SK-N-SH (cell line): Measurements from ENCODE around the gene CCDC50. TPM values are rescaled to one million over a fixed set of nuclear protein-coding genes. Genes with fewer than 3 reads are reported as not detected.

Experiments
- CTCF ChIA-PET: fragments of 300-600, 350-600 bp; formaldehyde crosslinking; extraction: SDS; loops from one replicate; lab custom pipeline; 2021; lab: Yijun Ruan, JAX
- POLR2A ChIA-PET: fragments of 350-600 bp; sonication (Branson Sonifier 250); formaldehyde crosslinking; extraction: SDS; loops from one replicate; lab custom pipeline; 2020; ENCODE audit warnings: antibody characterized with exemption, inconsistent platforms; lab: Yijun Ruan, JAX
- DNase-seq: peaks from one replicate; pipeline ENCODE4 v3.0.0; 2012
- H2AFZ ChIP-seq: fragments of 200-600 bp; sonication (generic); 2 replicates; pipeline ENCODE4 v1.8.1; 2016; ENCODE audit warnings: antibody characterized with exemption, mild to moderate bottlenecking, low read depth
- H3F3A ChIP-seq: fragments of 200-600 bp; sonication (generic); replicated peaks from 2 replicates; pipeline ENCODE3; 2016; ENCODE audit warnings: antibody characterized with exemption, mild to moderate bottlenecking; ENCODE audit not compliant: insufficient read depth
- H3K27ac ChIP-seq, 2 experiments: fragments of 200-500 bp in 1 of 2; fragments of 200-600 bp in 1 of 2; sonication (Bioruptor generic) in 1 of 2; sonication (generic), shearing (Covaris generic) in 1 of 2; 2 replicates each; pipeline versions ENCODE4 v1.5.1 to v1.6.1; 2014 to 2016; ENCODE audit warnings: low read depth in 2 of 2, inconsistent platforms in 1 of 2, low read length in 1 of 2, mild to moderate bottlenecking in 1 of 2, mixed read lengths in 1 of 2
- H3K27me3 ChIP-seq: fragments of 200-600 bp; sonication (generic), shearing (Covaris generic); 2 replicates; pipeline ENCODE4 v1.6.1; 2016; ENCODE audit warnings: mixed run types; ENCODE audit not compliant: insufficient read depth
- H3K36me3 ChIP-seq, 2 experiments: fragments of 200-500 bp in 1 of 2; fragments of 200-600 bp in 1 of 2; sonication (Bioruptor generic) in 1 of 2; sonication (generic) in 1 of 2; replicated peaks in 1 of 2; 2 replicates each; pipeline versions ENCODE3 to v1.5.1; 2014 to 2016; ENCODE audit warnings: low read length in 1 of 2, mild to moderate bottlenecking in 1 of 2; ENCODE audit not compliant: insufficient read depth in 2 of 2, control insufficient read depth in 1 of 2
- H3K4me1 ChIP-seq, 2 experiments: fragments of 200-500 bp in 1 of 2; fragments of 200-600 bp in 1 of 2; sonication (Bioruptor generic) in 1 of 2; sonication (generic), shearing (Covaris generic) in 1 of 2; 2 replicates each; pipeline versions ENCODE4 v1.5.1 to v1.6.1; 2014 to 2016; ENCODE audit warnings: low read depth in 1 of 2, low read length in 1 of 2, mixed run types in 1 of 2; ENCODE audit not compliant: insufficient read depth in 2 of 2, control insufficient read depth in 1 of 2
- H3K4me2 ChIP-seq: fragments of 200-600 bp; sonication (generic), shearing (Covaris generic); 2 replicates; pipeline ENCODE4 v1.6.1; 2017; ENCODE audit warnings: mixed run types
- H3K4me3 ChIP-seq, 2 experiments: fragments of 200-500 bp in 1 of 2; fragments of 200-600 bp in 1 of 2; sonication (Bioruptor generic) in 1 of 2; sonication (generic), shearing (Covaris generic) in 1 of 2; 2 replicates each; pipeline versions ENCODE4 v1.5.1 to v1.8.1; 2014 to 2016; ENCODE audit warnings: low read depth in 2 of 2, inconsistent platforms in 1 of 2, low read length in 1 of 2, mild to moderate bottlenecking in 1 of 2, mixed read lengths in 1 of 2, moderate library complexity in 1 of 2
- H3K79me2 ChIP-seq: fragments of 200-600 bp; sonication (generic); 2 replicates; pipeline ENCODE4 v1.8.1; 2017; ENCODE audit warnings: mild to moderate bottlenecking; ENCODE audit not compliant: insufficient read depth
- H3K9ac ChIP-seq: fragments of 200-600 bp; sonication (generic); 2 replicates; pipeline ENCODE4 v1.6.1; 2017; ENCODE audit warnings: mixed run types
- H3K9me2 ChIP-seq: fragments of 200-600 bp; sonication (generic); 2 replicates; pipeline ENCODE4 v1.6.1; 2017; ENCODE audit warnings: mixed run types
- H3K9me3 ChIP-seq: fragments of 200-600 bp; sonication (generic); 2 replicates; pipeline ENCODE4 v1.6.1; 2017; ENCODE audit warnings: mixed run types, mild to moderate bottlenecking, moderate library complexity
- H4K20me1 ChIP-seq: fragments of 200-600 bp; sonication (generic); 2 replicates; pipeline ENCODE4 v1.6.1; 2017; ENCODE audit warnings: mild to moderate bottlenecking, mixed run types; ENCODE audit not compliant: insufficient read depth
- CHD2 ChIP-seq: fragments of 150-350 bp; IDR thresholded peaks from 2 replicates; pipeline ENCODE4 v1.6.1; 2018; ENCODE audit warnings: low read length; ENCODE audit not compliant: partially characterized antibody
- ELF1 ChIP-seq: IDR thresholded peaks from 2 replicates; pipeline ENCODE4 v1.4.0; 2012
- EZH2phosphoT487 ChIP-seq: fragments of 200-600 bp; sonication (generic); IDR thresholded peaks from 2 replicates; pipeline ENCODE4 v1.6.1; 2017; ENCODE audit warnings: low read depth, mixed run types, mild to moderate bottlenecking, antibody characterized with exemption, moderate library complexity, borderline replicate concordance
- FOXM1 ChIP-seq: IDR thresholded peaks from 2 replicates; pipeline ENCODE4 v1.4.0; 2012; ENCODE audit warnings: low read depth, mild to moderate bottlenecking
- GABPA ChIP-seq: IDR thresholded peaks from 2 replicates; pipeline ENCODE4 v1.4.0; 2012; ENCODE audit warnings: low read depth, mild to moderate bottlenecking
- JUND ChIP-seq: IDR thresholded peaks from 2 replicates; pipeline ENCODE4 v1.4.0; 2012
- MXI1 ChIP-seq: IDR thresholded peaks from 2 replicates; pipeline ENCODE4 v1.6.1; 2012; ENCODE audit warnings: mild to moderate bottlenecking, low read depth, low read length, improper control_type of control experiment
- NRF1 ChIP-seq: IDR thresholded peaks from 2 replicates; pipeline ENCODE4 v1.6.1; 2012; ENCODE audit warnings: low read depth, mild to moderate bottlenecking, low read length
- POLR2AphosphoS5 ChIP-seq: IDR thresholded peaks from 2 replicates; pipeline ENCODE4 v1.6.1; 2012; ENCODE audit warnings: low read depth, low read length
- RCOR1 ChIP-seq: fragments of 150-350 bp; IDR thresholded peaks from 2 replicates; pipeline ENCODE4 v1.6.1; 2017; ENCODE audit warnings: antibody characterized with exemption, low read length
- SIN3A ChIP-seq: IDR thresholded peaks from 2 replicates; pipeline ENCODE4 v1.6.1; 2012; ENCODE audit warnings: low read depth, mild to moderate bottlenecking, low read length, moderate library complexity, borderline replicate concordance
- SMC3 ChIP-seq: IDR thresholded peaks from 2 replicates; pipeline ENCODE4 v1.6.1; 2012; ENCODE audit warnings: low read depth, low read length, improper control_type of control experiment
- TAF1 ChIP-seq: IDR thresholded peaks from 2 replicates; pipeline ENCODE4 v1.6.1; 2012; ENCODE audit warnings: low read depth, mild to moderate bottlenecking, low read length, moderate library complexity, borderline replicate concordance
- TCF12 ChIP-seq: IDR thresholded peaks from 2 replicates; pipeline ENCODE4 v1.4.0; 2012
- YY1 ChIP-seq: IDR thresholded peaks from 2 replicates; pipeline ENCODE4 v1.4.0; 2012; ENCODE audit warnings: low read depth, mild to moderate bottlenecking
- WGBS: methylation state at CpG from one replicate; pipeline ENCODE4 v1.1.6; 2017; ENCODE audit warnings: low lambda C conversion rate; 5-methylcytosine and 5-hydroxymethylcytosine counted together
- polyA plus RNA-seq, 3 experiments: library from polyadenylated mRNA; depleted of rRNA; stranded (reverse); fragments of >200 nt; gene quantifications; 2 replicates each; pipeline ENCODE4 v1.2.3, GENCODE V29; 2012
- TF ChIP-seq, protein P1 (sequence below): fragments of 200-600 bp; sonication (generic); IDR thresholded peaks from 2 replicates; pipeline ENCODE4 v1.6.1; 2017; ENCODE audit warnings: antibody characterized with exemption, mild to moderate bottlenecking, moderate library complexity
- TF ChIP-seq, protein P2 (sequence below): IDR thresholded peaks from 2 replicates; pipeline ENCODE4 v1.6.1; 2012; ENCODE audit warnings: mild to moderate bottlenecking, low read depth, low read length, moderate library complexity
- TF ChIP-seq, protein P3 (sequence below): IDR thresholded peaks from 2 replicates; pipeline ENCODE4 v1.4.0; 2012; ENCODE audit warnings: low read depth, borderline replicate concordance

Gene CCDC50
- polyA plus RNA-seq, 1 of the 3 experiments (the other 2 are of a cell fraction): 21.9 TPM

DNA sequence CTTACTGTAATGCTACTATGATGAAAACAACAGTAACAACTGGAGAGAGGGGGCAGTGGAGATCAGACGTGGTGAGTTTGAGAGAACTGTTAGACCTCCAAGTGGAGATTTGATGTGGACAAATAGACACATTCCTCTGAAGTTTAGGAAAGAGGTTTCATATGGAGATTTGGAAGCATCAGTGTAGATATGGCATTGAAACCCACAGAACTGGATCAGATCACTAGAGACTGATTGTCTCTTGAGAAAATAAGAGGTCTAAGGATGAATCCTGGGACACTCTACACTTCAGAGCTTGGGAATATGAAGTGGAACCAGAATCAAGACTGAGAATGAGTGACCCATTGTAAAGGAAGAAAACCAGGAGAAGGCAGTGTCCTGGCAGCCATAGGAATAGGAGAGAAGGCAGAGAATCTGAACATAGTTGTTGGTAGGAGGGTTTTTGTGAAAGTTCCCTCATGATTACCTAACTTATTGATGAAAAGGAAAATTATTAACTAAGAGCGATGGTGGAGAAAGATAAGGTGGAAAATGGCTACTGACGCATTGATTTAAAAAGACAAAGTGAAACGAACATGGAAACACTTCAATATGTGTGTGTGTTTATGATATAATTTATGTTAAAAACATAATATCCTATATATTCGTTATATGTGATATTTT, 102.1 kb downstream of the CCDC50 start:
- Histone ChIP-seq H3F3A (no peaks in the 10 kb centered on the region), H3K27ac (no peak overlapping the region), H3K4me1 (no peaks in the 10 kb centered on the region), H3K36me3 (peaks cover 0 to 4% of the 10 kb centered on the region in 2 experiments), H3K79me2 (0 out of 2 replicates have a peak, but pooled peaks cover 4% of the 10 kb centered on the region), H4K20me1 (no peaks in the 10 kb centered on the region), H3K27me3 (no peaks in the 10 kb centered on the region), H3K9me2 (no peaks in the 10 kb centered on the region), H3K9ac (no peak overlapping the region), H3K4me3 (no peak overlapping the region), H3K9me3 (no peaks in the 10 kb centered on the region), H2AFZ (no peak overlapping the region), H3K4me2 (no peak overlapping the region)
- CTCF ChIA-PET: no interaction called here
- DNase-seq: no peak
- POLR2A ChIA-PET: no interaction called here
- 71% methylated on average over 5 of the region's 5 CpGs for WGBS
- TF ChIP-seq SMC3 (no peak), GABPA (no peak), NRF1 (no peak), JUND (no peak), CHD2 (no peak), ELF1 (no peak), EZH2phosphoT487 (no peak), SIN3A (no peak)
- TF ChIP-seq, protein P1, sequence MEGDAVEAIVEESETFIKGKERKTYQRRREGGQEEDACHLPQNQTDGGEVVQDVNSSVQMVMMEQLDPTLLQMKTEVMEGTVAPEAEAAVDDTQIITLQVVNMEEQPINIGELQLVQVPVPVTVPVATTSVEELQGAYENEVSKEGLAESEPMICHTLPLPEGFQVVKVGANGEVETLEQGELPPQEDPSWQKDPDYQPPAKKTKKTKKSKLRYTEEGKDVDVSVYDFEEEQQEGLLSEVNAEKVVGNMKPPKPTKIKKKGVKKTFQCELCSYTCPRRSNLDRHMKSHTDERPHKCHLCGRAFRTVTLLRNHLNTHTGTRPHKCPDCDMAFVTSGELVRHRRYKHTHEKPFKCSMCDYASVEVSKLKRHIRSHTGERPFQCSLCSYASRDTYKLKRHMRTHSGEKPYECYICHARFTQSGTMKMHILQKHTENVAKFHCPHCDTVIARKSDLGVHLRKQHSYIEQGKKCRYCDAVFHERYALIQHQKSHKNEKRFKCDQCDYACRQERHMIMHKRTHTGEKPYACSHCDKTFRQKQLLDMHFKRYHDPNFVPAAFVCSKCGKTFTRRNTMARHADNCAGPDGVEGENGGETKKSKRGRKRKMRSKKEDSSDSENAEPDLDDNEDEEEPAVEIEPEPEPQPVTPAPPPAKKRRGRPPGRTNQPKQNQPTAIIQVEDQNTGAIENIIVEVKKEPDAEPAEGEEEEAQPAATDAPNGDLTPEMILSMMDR: no peak

DNA sequence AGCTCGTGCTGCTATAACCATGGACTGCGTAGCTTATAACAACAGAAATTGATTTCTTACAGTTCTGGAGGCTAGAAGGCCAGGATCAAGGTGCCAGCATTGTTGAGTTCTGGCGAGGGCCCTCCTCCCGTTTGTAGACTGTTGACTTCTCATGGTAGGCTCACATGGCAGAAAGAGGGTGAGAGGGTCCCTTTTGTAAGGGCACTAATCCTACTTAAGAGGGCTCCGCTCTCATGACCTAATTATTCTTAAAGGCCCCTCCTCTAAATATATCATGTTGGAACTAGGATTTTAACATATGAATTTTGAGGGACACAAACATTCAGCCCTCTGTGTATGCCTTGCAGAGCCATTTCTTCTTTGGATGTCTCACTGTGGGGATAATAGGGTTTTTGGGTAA, 103.0 kb downstream of the CCDC50 start:
- H3K36me3 ChIP-seq: peaks cover 0 to 4% of the 10 kb centered on the region in 2 experiments
- no peaks in the 10 kb centered on the region for H3K9me3 ChIP-seq
- H4K20me1 ChIP-seq: no peaks in the 10 kb centered on the region
- 33% methylated on average over 3 of the region's 5 CpGs for WGBS
- no peak overlapping the region for H2AFZ ChIP-seq
- no peak overlapping the region for H3K4me2 ChIP-seq
- H3K27me3 ChIP-seq: no peaks in the 10 kb centered on the region
- no peak overlapping the region for H3K9ac ChIP-seq
- no peak for DNase-seq
- no peak overlapping the region for H3K4me3 ChIP-seq
- TF ChIP-seq, protein P2, sequence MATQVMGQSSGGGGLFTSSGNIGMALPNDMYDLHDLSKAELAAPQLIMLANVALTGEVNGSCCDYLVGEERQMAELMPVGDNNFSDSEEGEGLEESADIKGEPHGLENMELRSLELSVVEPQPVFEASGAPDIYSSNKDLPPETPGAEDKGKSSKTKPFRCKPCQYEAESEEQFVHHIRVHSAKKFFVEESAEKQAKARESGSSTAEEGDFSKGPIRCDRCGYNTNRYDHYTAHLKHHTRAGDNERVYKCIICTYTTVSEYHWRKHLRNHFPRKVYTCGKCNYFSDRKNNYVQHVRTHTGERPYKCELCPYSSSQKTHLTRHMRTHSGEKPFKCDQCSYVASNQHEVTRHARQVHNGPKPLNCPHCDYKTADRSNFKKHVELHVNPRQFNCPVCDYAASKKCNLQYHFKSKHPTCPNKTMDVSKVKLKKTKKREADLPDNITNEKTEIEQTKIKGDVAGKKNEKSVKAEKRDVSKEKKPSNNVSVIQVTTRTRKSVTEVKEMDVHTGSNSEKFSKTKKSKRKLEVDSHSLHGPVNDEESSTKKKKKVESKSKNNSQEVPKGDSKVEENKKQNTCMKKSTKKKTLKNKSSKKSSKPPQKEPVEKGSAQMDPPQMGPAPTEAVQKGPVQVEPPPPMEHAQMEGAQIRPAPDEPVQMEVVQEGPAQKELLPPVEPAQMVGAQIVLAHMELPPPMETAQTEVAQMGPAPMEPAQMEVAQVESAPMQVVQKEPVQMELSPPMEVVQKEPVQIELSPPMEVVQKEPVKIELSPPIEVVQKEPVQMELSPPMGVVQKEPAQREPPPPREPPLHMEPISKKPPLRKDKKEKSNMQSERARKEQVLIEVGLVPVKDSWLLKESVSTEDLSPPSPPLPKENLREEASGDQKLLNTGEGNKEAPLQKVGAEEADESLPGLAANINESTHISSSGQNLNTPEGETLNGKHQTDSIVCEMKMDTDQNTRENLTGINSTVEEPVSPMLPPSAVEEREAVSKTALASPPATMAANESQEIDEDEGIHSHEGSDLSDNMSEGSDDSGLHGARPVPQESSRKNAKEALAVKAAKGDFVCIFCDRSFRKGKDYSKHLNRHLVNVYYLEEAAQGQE: no peak
- TF ChIP-seq FOXM1 (no peak), YY1 (no peak), TCF12 (no peak), ELF1 (no peak), TAF1 (no peak), MXI1 (no peak), POLR2AphosphoS5 (no peak), RCOR1 (no peak)
- TF ChIP-seq, protein P3, sequence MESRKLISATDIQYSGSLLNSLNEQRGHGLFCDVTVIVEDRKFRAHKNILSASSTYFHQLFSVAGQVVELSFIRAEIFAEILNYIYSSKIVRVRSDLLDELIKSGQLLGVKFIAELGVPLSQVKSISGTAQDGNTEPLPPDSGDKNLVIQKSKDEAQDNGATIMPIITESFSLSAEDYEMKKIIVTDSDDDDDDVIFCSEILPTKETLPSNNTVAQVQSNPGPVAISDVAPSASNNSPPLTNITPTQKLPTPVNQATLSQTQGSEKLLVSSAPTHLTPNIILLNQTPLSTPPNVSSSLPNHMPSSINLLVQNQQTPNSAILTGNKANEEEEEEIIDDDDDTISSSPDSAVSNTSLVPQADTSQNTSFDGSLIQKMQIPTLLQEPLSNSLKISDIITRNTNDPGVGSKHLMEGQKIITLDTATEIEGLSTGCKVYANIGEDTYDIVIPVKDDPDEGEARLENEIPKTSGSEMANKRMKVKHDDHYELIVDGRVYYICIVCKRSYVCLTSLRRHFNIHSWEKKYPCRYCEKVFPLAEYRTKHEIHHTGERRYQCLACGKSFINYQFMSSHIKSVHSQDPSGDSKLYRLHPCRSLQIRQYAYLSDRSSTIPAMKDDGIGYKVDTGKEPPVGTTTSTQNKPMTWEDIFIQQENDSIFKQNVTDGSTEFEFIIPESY: no peak
- CTCF ChIA-PET: no interaction called here
- no peaks in the 10 kb centered on the region for H3F3A ChIP-seq
- H3K4me1 ChIP-seq: no peaks in the 10 kb centered on the region
- POLR2A ChIA-PET: no interaction called here
- 0 out of 2 replicates have a peak, but pooled peaks cover 2% of the 10 kb centered on the region for H3K79me2 ChIP-seq
- no peaks in the 10 kb centered on the region for H3K9me2 ChIP-seq
- no peak overlapping the region for H3K27ac ChIP-seq
